Activated T-cell treated with anti-CD3 and anti-CD28 coated beads for 24 hours (primary cell): Measurements from ENCODE around the gene ISM1.
"Not testable (repeated sequence)": the region's sequence is repeated elsewhere in the genome, so short reads cannot be mapped to it uniquely, and the experiment has no call there.

Experiments
- DNase-seq: peaks from one replicate; pipeline ENCODE4 v3.0.0-alpha.2; 2020; ENCODE audit warnings: low read depth

The ISM1 gene

DNA sequence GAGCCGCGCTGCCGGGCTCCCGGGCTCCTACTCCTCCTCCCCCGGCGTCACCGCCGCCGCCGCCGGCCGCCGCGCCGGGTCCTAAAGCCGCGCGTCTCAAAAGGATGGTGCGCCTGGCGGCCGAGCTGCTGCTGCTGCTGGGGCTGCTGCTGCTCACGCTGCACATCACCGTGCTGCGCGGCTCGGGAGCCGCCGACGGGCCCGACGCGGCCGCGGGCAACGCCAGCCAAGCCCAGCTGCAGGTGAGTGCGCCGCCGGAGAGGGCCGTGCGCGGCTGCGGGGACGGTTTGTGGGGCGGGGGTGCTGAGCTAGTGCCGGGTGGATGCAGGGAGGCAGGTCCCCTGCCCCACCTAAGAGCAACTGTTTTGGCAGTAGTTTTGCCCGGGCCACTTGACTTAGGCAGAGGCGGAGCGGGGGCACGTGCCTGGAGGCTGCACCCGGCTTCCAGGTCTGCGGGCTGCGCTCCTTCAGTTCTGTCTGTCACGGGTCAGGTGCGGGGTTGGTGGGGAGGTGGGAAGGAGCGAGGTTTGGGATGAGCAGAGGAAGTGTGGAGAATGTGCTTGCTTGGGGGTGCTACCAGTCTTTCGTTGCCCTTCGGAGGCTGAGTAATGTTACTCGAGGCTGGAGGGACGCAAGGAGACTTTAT lies 722 bp downstream of the ISM1 start:
- DNase-seq = peak; percentile 53

DNA sequence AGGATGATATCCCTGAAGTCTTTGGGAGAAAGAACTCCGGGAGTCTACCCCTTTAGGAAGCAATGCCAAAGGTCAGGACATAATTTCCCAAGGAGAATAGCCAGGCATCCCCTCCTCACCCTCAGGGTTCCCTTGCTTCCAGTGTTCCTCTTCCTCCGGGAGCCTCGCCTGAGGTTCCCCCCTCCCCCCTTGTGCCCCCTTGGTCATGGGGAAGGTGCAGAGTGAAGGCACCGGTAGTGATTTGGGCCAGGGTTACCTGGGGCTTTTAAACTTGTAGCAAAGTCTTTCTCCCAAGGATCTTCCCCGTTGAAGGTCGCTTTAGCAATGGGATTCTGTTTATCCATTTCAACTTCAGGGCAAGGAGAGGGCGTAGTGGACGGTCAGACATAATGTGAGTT lies 1.2 kb downstream of the ISM1 start:
- DNase-seq = no peak

DNA sequence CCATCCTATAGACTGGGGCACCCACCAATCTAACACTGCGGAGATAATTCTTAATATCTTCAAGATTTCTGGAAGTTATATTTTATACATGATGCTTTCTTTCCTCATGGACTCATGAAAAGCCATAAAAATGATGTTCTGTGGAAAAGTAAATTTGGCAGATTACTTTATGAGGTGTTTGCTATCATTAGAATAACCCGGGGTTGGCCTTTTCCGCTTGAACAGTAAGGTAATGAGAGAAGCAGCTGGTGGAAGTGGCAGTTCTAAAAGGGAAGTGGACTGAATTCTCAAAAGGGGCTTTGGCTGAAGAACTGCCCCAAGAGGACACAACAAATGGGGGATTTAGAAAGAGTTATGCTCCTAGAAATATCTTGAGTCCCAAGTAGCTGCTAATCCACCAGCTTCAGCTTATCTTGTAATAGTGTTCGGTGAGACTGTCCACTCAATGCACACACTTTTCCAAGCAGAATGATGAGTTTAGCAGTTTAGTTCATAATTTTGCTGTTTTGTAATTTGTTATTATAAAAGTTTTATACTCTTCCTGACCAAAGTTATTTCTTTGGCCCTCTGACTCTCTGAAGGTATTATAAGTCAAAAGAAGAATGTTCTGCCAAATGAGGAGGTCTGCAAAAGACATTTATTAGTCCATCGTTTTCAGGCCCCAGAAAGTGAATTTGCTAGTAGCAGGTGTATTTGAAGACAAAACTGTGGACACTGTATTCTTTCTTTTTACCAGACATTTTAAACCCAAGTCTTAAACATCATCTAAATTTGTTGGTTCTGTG lies 2.9 kb downstream of the ISM1 start:
- DNase-seq = no peak

DNA sequence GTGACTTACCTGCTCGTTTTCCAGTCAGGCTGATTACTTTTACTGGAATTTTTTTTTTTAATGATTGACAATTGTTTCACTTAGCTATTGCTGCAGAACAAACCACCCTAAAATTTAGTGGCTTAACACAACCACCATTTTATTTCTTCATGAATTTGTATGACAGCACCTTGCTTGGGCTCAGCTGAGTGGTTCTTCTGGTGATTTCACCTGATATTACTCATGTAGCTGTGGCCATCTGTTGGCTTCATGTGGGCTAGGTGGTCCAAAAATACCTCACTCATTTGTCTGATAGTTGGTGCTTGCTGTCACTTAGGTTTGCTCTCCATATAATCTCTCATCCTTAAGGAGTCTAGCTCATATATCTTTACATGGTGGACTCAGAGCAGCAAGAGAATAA lies 5.3 kb downstream of the ISM1 start:
- DNase-seq = no peak

DNA sequence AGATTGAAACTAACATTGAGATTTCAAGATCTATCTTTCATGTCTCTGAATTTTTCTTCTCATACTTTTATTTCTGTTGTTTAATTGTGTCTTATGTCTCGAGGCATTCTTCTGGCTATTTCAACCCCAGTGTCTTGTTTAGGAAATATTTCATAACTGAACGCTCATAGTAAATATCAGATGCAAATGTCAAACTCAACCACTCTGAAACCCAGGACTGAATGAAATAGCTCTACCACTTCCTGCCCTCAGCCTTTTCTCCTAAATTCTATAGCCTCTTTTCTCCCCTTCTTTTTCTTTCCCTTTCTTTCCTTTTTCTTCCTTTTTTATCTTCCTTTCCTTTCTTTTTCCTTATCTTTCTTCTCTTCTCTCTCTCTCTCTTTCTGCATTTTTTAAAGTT lies 7.7 kb downstream of the ISM1 start:
- no peak for DNase-seq

DNA sequence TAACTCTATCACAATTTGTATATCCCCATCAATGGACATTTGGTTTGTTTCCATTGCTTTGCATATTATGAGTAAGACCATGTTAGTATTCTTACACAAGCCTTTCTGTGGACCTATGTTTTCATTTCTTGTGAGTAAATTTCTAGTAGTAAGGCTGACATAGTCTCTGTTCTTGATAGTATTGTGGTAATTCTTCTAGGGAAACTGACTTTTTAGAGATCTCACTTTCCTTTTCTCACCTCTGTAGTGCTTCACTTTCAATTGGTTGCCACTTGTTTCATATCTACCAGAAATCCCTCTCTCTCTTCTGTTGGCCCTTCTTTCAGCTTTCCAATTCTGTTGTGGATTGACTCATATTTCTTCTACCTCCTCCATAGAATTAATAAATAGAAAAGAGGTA lies 8.5 kb downstream of the ISM1 start:
- no peak for DNase-seq

DNA sequence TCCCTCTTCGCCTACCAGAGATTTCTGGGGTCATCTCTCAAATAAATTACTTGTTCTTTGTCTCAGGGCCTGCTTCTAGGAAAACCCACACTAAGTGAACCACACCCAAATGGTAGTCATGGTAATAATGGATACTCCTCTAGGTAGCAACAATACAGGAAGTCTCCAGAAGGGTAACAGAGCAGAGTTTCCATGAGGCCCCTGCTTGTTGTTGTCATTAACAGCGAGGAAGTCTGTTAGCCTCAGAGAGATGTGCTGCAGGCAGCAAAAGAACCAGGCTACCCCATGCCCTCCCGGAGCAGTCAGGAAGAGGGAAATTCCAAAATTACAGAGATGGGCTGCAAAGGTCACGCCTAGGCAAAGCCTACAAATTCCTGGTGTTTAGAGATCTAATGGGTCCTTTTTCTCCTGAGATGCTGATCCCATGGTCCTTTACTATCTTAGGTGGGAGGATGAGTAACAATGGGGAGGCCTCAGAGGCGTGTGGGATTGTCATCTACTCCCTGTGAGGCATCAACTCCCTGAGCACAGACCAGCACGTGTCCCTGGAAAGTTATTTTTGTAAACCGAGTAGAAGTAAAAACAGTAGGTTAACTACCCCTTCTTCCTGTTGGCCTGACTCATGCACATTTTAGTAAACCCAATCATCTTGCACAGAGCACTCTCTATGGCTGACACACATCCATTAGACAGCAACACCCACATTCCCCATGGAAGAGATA lies 10.1 kb downstream of the ISM1 start:
- DNase-seq = peak; percentile 10

DNA sequence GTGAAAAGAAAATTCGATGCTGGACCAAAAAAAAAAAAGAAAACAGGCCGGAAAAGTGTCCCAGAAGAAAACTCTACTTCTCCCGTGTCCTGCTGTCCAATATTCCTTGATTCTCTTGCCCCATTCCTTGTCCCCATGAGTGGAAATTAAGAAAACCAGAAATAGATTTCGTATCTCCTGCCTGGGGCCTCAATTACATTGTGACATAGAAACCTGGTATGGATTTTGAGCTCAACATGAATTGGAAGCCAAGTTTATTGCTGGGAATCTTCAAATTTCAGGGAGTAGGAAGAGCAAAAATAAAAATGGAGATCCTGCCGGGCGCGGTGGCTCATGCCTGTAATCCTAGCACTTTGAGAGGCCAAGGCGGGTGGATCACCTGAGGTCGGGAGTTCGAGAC lies 11.9 kb downstream of the ISM1 start:
- DNase-seq = no peak

DNA sequence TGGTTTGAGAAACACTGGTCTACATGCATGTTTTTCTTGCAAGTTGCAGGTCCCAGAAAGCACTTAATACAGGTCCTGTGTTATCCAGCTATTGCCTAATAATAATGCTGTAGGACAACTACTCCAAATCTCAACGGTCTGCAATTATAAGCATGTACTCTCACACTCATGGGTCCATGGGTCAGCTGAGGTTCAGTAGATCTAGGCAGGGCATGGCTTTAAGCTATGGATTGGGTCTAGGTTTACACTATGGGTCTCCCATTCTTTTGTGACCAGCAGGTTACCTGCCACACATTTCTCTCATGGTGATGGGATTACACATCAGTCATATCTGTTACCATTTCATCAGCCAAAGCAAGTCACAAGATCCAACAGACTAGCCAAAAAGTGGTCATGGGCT lies 13.9 kb downstream of the ISM1 start:
- no peak for DNase-seq

DNA sequence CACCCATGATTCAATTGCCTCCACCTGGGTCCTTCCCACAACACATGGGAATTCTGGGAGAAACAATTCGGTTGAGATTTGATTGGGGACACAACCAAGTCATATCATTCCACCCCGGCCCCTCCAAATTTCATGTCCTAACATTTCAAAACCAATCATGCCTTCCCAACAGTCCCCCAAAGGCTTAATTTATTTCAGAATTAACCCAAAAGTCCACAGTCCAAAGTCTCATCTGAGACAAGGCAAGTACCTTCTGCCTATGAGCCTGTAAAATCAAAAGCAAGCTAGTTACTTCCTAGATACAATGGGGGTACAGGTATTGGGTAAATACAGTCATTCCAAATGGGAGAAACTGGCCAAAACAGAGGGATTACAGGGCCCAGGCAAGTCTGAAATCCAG lies 15.3 kb downstream of the ISM1 start:
- DNase-seq = not testable (repeated sequence)

DNA sequence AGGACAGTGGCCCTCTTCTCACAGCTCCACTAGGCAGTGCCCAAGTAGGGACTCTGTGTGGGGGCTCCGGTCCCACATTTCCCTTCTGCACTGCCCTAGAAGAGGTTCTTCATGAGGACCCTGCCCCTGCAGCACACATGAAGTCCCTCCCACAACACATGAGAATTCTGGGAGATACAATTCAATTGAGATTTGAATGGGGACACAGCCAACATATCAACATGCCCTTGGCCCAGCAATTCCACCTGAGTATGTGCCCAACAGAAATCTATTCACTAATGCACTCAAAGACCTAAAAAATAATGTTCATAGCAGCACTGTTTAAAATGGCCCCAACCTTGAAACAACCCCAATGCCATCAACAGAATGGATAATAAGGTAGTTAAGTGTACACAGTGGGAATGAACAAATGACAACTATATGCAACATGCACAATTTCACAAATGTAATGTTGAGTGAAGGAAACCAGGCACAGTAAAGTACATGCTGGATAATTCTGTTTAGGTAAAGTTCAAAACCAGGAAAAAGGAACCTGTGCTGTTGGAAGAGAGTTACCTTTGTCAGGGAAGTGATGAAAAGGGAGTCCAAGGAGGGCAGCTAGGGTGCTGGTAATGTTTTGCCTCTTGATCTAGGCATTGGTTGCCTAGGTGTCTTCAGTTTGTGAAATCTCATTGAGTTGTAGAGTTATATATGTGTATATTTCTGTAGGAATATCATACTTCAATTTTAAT lies 16.1 kb downstream of the ISM1 start:
- no peak for DNase-seq

DNA sequence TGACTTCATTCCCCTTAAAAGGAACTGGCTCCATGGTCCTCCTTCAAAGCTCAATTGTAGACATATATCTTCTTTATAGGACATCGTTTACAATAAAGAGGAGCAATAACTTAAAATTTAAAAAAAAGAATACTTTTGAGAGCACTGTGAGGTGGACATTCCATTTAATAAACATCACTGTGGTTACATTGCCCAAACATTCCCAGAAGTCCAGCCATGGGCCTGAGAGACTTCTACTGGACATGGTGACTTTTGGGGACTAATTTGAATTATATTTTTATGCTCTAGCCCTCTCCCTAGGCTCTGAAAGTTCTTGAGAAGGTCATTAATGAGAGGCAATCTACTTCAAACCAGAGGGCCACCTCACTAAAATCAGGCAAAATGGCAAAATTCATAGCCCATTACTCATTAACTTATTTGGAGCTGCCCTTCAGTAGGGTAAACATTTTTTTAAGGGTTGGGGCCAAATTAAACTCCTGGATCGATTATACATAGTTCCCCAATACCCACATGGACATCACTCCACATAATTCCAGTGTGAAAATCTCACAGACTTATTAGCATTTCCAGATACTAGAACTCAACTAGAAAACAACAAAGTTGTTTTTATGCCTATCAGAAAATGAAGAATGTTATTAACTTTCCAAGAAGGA lies 17.1 kb downstream of the ISM1 start:
- no peak for DNase-seq

DNA sequence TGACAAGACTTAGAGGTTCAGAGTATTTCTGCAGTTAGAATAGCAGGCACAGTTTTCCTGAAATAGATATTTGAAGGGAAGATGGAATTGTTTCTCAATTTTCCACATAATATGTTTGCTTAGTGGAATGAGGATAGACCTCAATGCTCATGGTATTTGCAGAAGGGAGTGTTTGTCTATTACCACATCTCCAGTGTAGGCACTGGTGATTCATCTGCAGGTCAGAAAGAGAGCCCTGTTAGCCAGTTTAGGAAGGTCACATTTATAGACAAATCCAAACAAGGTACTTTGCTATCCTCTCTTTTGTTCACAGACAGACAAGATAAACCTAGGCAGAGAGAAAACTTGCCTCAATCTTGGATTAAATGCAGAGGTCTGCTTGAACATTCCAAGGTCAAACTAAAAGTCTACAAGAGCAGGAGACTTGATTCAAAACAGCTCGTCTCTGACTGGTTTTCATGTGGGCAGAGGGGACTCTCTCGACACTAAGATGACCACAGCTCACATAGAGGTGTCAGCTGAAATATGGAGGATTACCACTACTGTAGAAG lies 22.8 kb downstream of the ISM1 start:
- no peak for DNase-seq

DNA sequence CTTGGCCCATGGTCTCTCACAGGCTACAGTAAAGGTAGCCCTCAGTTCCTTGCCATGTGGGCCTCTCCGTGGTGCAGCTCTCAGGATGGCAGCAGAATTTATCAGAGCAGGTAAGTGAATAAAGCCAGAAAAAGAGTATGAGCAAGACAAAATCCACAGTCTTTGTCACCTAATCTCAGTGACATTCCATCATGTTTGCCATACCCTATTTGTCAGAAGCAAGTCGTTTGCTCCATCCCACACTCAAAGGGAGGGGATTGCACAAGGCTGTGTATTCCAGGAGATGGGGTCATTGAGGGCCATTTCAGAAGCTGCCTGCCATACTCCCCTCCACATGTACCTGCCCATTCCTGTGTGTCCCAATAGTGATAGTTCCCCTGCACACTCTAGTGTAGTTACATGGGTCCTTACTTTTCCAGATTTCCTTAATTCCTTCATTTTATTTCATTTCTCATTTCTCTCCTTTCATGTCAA lies 24.2 kb downstream of the ISM1 start:
- DNase-seq = no peak

DNA sequence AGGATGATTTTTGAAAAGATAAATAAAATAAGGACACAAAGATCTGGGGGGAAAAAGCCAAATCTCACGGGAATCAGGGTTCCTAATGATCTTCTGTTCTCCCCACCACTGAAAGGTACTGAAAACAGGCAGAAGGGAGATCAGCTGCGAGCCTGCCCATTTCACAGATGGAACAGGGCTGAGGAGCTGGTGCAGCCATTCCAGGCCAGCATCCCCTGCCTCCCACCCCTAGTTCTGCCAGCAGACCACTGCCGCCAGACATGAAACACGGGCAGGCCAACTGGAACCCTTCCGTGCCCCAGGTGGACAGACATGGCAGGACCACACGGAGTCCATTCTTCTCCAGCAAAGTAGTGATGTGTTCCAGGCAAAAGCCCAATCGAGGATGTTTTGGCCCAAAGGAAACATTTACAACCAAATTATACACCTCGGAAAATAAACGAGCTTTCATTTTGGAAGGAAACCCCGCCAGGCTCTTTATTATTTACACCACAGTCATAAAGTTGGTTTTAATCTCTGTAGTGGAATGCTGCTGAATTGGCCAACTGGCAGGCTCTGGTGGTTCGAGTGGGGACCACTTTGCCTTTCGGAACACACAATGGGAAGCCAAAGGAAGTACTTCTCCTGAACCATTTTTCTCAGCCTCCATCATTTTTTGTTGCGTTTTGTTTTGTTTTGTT lies 28.2 kb downstream of the ISM1 start:
- DNase-seq = no peak

DNA sequence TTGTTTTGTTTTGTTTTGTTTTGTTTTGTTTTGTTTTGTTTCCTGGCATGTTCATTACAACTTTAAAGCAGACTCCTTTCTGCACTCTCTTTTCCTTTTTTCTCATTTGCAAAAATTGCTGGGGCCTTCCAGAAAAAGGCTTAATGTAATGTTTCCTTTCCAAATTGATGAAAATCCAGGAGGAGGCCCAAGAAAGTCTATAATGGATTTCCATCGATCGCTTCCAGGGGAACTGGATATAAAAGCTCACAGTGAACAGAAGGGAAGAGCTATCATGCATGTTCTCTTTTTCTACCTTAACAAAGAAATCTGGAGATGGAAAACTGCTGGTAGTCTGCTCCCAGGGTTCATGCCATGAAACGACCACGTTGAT lies 28.7 kb downstream of the ISM1 start:
- DNase-seq = no peak

DNA sequence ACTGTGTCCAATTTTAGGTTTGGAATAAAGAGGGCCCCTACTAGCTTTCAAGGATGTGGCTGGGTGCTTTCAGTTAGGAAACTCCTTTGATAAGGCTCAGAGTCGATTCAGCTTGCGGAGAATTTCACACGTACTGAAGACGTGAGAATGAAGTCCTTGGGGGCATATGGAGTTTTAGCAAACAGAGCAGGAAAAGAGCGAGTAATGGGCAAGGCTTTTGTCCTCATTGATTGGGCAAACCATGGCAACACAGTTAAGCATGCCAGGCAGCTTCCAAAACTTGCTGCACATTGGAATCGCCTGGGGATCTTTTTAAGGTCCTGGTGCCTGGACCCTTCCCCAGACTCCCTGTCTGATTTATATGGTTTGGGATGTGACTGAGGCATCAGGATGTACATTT lies 29.2 kb downstream of the ISM1 start:
- no peak for DNase-seq

DNA sequence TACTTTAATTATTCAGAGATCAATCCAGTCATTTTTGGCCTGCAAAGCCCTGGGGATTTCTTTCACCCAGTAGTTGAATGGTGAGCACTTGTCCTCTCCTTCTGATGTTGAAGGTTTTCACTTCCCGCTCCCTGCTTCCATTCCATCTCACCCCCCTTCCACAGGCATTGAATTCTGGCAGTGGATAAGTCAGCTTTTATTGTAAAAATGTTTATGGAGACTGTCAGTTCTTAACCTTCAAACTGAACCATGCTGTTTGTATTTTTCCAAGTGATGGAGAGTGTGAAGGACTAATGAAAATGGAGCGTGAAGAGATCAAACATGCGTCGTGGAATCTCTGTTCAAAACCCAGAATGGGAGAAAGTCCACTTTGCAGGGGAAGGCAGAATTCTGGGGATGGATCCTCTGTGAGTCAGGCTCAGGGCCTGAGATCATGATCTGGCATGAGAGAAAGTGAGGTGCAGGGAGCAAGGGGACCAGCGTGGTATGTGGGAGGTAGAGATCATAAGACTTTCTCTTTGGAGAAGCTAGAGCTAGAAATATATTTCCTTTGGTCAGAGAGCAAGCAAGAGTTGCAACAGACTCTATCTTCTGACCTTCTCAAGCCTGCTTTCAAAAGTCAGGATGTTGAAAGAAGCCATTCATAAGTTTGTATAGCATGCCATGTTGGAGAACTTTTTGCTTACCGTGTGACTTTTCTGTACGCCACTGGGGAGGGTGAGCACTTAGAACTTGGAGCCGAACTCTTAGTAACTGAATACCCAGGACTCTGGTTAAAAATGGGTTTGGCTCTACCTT lies 30.2 kb downstream of the ISM1 start:
- DNase-seq = no peak

DNA sequence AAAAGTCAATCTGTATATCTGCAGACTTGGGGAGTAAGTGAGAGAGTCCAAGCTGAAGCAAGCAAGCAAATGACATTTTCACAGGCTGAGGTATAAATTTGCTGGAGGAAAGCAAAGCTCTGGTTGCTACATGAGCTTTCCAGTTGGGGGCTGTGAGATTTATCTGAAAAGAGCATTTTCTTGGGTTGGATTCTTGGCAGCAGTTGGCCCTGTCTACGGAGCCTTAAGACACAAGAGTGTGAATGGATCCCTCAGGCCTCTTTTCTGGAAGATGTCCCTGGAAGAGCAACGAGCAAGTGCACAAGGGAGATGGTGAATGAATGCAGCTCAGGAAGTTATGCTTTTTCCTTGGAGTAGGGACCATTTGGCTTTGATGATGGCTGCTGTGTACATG lies 30.8 kb downstream of the ISM1 start:
- DNase-seq = no peak

DNA sequence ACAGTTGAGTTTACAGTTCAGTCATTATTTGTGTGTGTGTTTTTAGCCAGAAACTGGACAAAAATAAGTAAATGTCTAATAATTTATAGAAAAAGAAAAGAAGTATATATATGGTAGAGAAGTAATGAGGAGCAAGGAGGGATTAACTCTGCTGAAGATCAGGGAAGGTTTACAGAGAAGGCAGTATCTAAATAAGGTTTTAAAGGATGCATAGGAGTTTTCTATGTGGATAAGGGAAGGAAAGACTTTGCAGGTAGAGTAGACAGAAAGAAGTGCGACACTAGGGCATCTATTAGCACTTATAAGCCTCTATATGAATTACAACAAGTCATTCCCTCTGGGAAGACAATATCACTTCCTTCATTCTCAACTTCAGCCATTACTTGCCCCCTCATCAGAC lies 34.3 kb downstream of the ISM1 start:
- no peak for DNase-seq
